Measurements from ENCODE around the gene FAM110D. TPM values are rescaled to one million over a fixed set of nuclear protein-coding genes. Genes with fewer than 3 reads are reported as not detected.
A peak's percentile ranks its signal among the peaks of the same experiment; 100 is the strongest.

The FAM110D gene
- total RNA-seq, 1 experiment from 2014 or later, result 0.55 TPM

GRCh38 chr1:26169669-26170471 lies 11.0 kb downstream of the FAM110D start, which contains the start of gene ZNF593 (continued):
- TF ChIP-seq ZNF317 (CRISPR knock-in tag; IDR thresholded peaks at IDR 0.05; ENCODE audit: borderline replicate concordance, low read depth), result 0 out of 2 replicates have a peak, but pooled peaks have one; percentile 11
- peak; percentile 98 for TF ChIP-seq SP1 (CRISPR knock-in tag; conservative IDR thresholded peaks at IDR 0.05)
- TF ChIP-seq USF1 (CRISPR knock-in tag; IDR thresholded peaks at IDR 0.05), result peak; percentile 72; the same call in 1 of the 2 replicates
- peak; percentile 74; the same call in 1 of the 2 replicates for TF ChIP-seq ZNF281 (CRISPR knock-in tag; IDR thresholded peaks at IDR 0.05)
- TF ChIP-seq RORB (CRISPR knock-in tag; IDR thresholded peaks at IDR 0.05), result no peak
- no peak for TF ChIP-seq FOXJ3 (CRISPR knock-in tag; IDR thresholded peaks at IDR 0.05; ENCODE audit: borderline replicate concordance)
- peak; percentile 86; the same call in 1 of the 2 replicates for TF ChIP-seq ARID4B (CRISPR knock-in tag; IDR thresholded peaks at IDR 0.05; ENCODE audit: borderline replicate concordance)
- no peak for TF ChIP-seq HMGA2 (CRISPR knock-in tag; IDR thresholded peaks at IDR 0.05)
- no peak for TF ChIP-seq SMAD4 (CRISPR knock-in tag; IDR thresholded peaks at IDR 0.05)
- TF ChIP-seq ATF3 (CRISPR knock-in tag; conservative IDR thresholded peaks at IDR 0.05), result 0 out of 2 replicates have a peak, but pooled peaks have one; percentile 62
- TF ChIP-seq PREB (CRISPR knock-in tag; IDR thresholded peaks at IDR 0.05; ENCODE audit: borderline replicate concordance), result no peak
- no peak for TF ChIP-seq IRF2 (CRISPR knock-in tag; IDR thresholded peaks at IDR 0.05; ENCODE audit: borderline replicate concordance, low read depth)
- TF ChIP-seq E2F5 (CRISPR knock-in tag; IDR thresholded peaks at IDR 0.05), result 0 out of 2 replicates have a peak, but pooled peaks have one; percentile 58
- peak; percentile 62; the same call in 1 of the 2 replicates for TF ChIP-seq CBFB (CRISPR knock-in tag; IDR thresholded peaks at IDR 0.05; ENCODE audit: low read depth)
- no peak for TF ChIP-seq AR (CRISPR knock-in tag; IDR thresholded peaks at IDR 0.05)
- peak; percentile 75; the same call in 1 of the 2 replicates for TF ChIP-seq CREB1 (CRISPR knock-in tag; IDR thresholded peaks at IDR 0.05)
- TF ChIP-seq ATF2 (CRISPR knock-in tag; IDR thresholded peaks at IDR 0.05; ENCODE audit: borderline replicate concordance, low read depth), result 0 out of 2 replicates have a peak, but pooled peaks have one; percentile 16
- TF ChIP-seq FOXP4 (CRISPR knock-in tag; IDR thresholded peaks at IDR 0.05), result 0 out of 2 replicates have a peak, but pooled peaks have one; percentile 38
- TF ChIP-seq NFE2L1 (CRISPR knock-in tag; IDR thresholded peaks at IDR 0.05), result 0 out of 2 replicates have a peak, but pooled peaks have one; percentile 26
